Measurements from ENCODE around the gene ST8SIA5.

ST8SIA5 gene

GRCh38 chr18:46657115-46657955 is 99.5 kb downstream of the ST8SIA5 start, which contains the start of gene LOXHD1:
LOXHD1 (minus strand) TSS chr18:46657220; CDS start chr18:46657033, 187 bp downstream.
- no peak for DNase-seq (ENCODE audit: extremely low read depth, low read depth)
- TF ChIP-seq CTCF (IDR thresholded peaks at IDR 0.05; ENCODE audit: low read depth, low read length), result no peak

GRCh38 chr18:46656326-46657114 is 100.3 kb downstream of the ST8SIA5 start:
- no peak for TF ChIP-seq CTCF (IDR thresholded peaks at IDR 0.05; ENCODE audit: low read depth, low read length)
- DNase-seq (ENCODE audit: extremely low read depth, low read depth), result no peak

GRCh38 chr18:46652372-46652771 is 104.5 kb downstream of the ST8SIA5 start:
- no peak for DNase-seq (ENCODE audit: extremely low read depth, low read depth)
- TF ChIP-seq CTCF (IDR thresholded peaks at IDR 0.05; ENCODE audit: low read depth, low read length), result no peak

- no peak for TF ChIP-seq CTCF (IDR thresholded peaks at IDR 0.05; ENCODE audit: low read depth, low read length)
- no peak for DNase-seq (ENCODE audit: extremely low read depth, low read depth)
Observed at GRCh38 chr18:46650681-46651080, 106.2 kb downstream of the ST8SIA5 start.

- no peak for DNase-seq (ENCODE audit: extremely low read depth, low read depth)
- TF ChIP-seq CTCF (IDR thresholded peaks at IDR 0.05; ENCODE audit: low read depth, low read length), result no peak
Observed at GRCh38 chr18:46649071-46649862, 107.6 kb downstream of the ST8SIA5 start.

- TF ChIP-seq CTCF (IDR thresholded peaks at IDR 0.05; ENCODE audit: low read depth, low read length), result no peak
- DNase-seq (ENCODE audit: extremely low read depth, low read depth), result no peak
Observed at GRCh38 chr18:46646468-46646867, 110.4 kb downstream of the ST8SIA5 start.

Data from AG09319 (cell line).